Rectal smooth muscle tissue (tissue), 1 donor: Measurements from ENCODE around the gene EML1.
A peak's percentile ranks its signal among the peaks of the same experiment; 100 is the strongest.

Experiments
- H3K27ac ChIP-seq: one replicate; pipeline ENCODE4 v1.7.0; 2013; ENCODE audit warnings: low read depth, low read length, inconsistent platforms
- H3K27me3 ChIP-seq: one replicate; pipeline ENCODE4 v1.7.0; 2013; ENCODE audit warnings: low read length; ENCODE audit not compliant: control insufficient read depth, insufficient read depth
- H3K36me3 ChIP-seq: one replicate; pipeline ENCODE4 v1.7.0; 2013; ENCODE audit warnings: low read length; ENCODE audit not compliant: control insufficient read depth, insufficient read depth
- H3K4me1 ChIP-seq: one replicate; pipeline ENCODE4 v1.7.0; 2013; ENCODE audit warnings: low read length; ENCODE audit not compliant: control insufficient read depth, insufficient read depth
- H3K4me3 ChIP-seq: one replicate; pipeline ENCODE4 v1.7.0; 2013; ENCODE audit warnings: low read length
- H3K9ac ChIP-seq: one replicate; pipeline ENCODE4 v1.7.0; 2013; ENCODE audit warnings: low read length

The EML1 gene

GRCh38 chr14:99816217-99816616 lies 23.0 kb downstream of the EML1 start:
- peaks cover 8% of the 10 kb centered on the region for H3K4me1 ChIP-seq
- no peak overlapping the region for H3K4me3 ChIP-seq

GRCh38 chr14:99816642-99817041 lies 23.4 kb downstream of the EML1 start:
- Histone ChIP-seq H3K4me3 (no peak overlapping the region), H3K4me1 (peaks cover 8% of the 10 kb centered on the region), H3K27me3 (no peaks in the 10 kb centered on the region), H3K9ac (no peak overlapping the region), H3K36me3 (no peaks in the 10 kb centered on the region), H3K27ac (no peak overlapping the region)

More at GRCh38 chr14:99816217-99816616, 23.0 kb downstream of the EML1 start:
- H3K27me3 ChIP-seq: no peaks in the 10 kb centered on the region
- no peak overlapping the region for H3K27ac ChIP-seq
- H3K9ac ChIP-seq: no peak overlapping the region
- H3K36me3 ChIP-seq: no peaks in the 10 kb centered on the region

- H3K9ac ChIP-seq: no peak overlapping the region
- peaks cover 12% of the 10 kb centered on the region for H3K4me1 ChIP-seq
- no peaks in the 10 kb centered on the region for H3K27me3 ChIP-seq
- no peak overlapping the region for H3K4me3 ChIP-seq
- H3K36me3 ChIP-seq: no peaks in the 10 kb centered on the region
- H3K27ac ChIP-seq: no peak overlapping the region
Measured at GRCh38 chr14:99817331-99817730, 24.1 kb downstream of the EML1 start.

GRCh38 chr14:99818503-99819036 lies 25.4 kb downstream of the EML1 start:
- Histone ChIP-seq H3K4me3 (no peak overlapping the region), H3K27me3 (no peaks in the 10 kb centered on the region), H3K36me3 (no peaks in the 10 kb centered on the region), H3K9ac (no peak overlapping the region), H3K27ac (no peak overlapping the region), H3K4me1 (peaks cover 16% of the 10 kb centered on the region)

GRCh38 chr14:99819514-99819913 lies 26.3 kb downstream of the EML1 start:
- H3K4me1 ChIP-seq: peaks cover 16% of the 10 kb centered on the region
- H3K27me3 ChIP-seq: no peaks in the 10 kb centered on the region
- no peaks in the 10 kb centered on the region for H3K36me3 ChIP-seq
- no peak overlapping the region for H3K4me3 ChIP-seq
- no peak overlapping the region for H3K9ac ChIP-seq
- peak overlapping the region; percentile 28 for H3K27ac ChIP-seq

- Histone ChIP-seq H3K36me3 (no peaks in the 10 kb centered on the region), H3K4me3 (no peak overlapping the region), H3K4me1 (peaks cover 14% of the 10 kb centered on the region), H3K27me3 (no peaks in the 10 kb centered on the region), H3K9ac (no peak overlapping the region), H3K27ac (no peak overlapping the region)
Measured at GRCh38 chr14:99820702-99821331, 27.6 kb downstream of the EML1 start.

- peaks cover 8% of the 10 kb centered on the region for H3K4me1 ChIP-seq
- no peak overlapping the region for H3K27ac ChIP-seq
- no peak overlapping the region for H3K4me3 ChIP-seq
- no peaks in the 10 kb centered on the region for H3K36me3 ChIP-seq
- no peak overlapping the region for H3K9ac ChIP-seq
- H3K27me3 ChIP-seq: no peaks in the 10 kb centered on the region
Measured at GRCh38 chr14:99821519-99822508, 28.6 kb downstream of the EML1 start.

- H3K4me3 ChIP-seq: no peak overlapping the region
Measured at GRCh38 chr14:99822800-99823455, 29.7 kb downstream of the EML1 start.

GRCh38 chr14:99824776-99825175 lies 31.6 kb downstream of the EML1 start:
- H3K36me3 ChIP-seq: no peaks in the 10 kb centered on the region
- H3K4me3 ChIP-seq: no peak overlapping the region
- H3K4me1 ChIP-seq: peaks cover 8% of the 10 kb centered on the region
- no peak overlapping the region for H3K9ac ChIP-seq
- H3K27me3 ChIP-seq: no peaks in the 10 kb centered on the region
- no peak overlapping the region for H3K27ac ChIP-seq

More at GRCh38 chr14:99822800-99823455, 29.7 kb downstream of the EML1 start:
- Histone ChIP-seq H3K27me3 (no peaks in the 10 kb centered on the region), H3K36me3 (no peaks in the 10 kb centered on the region), H3K27ac (no peak overlapping the region), H3K4me1 (peaks cover 8% of the 10 kb centered on the region), H3K9ac (no peak overlapping the region)

GRCh38 chr14:99829450-99829849 lies 36.2 kb downstream of the EML1 start:
- Histone ChIP-seq H3K27ac (no peak overlapping the region), H3K36me3 (no peaks in the 10 kb centered on the region), H3K4me1 (no peaks in the 10 kb centered on the region), H3K9ac (no peak overlapping the region), H3K4me3 (no peak overlapping the region), H3K27me3 (no peaks in the 10 kb centered on the region)

GRCh38 chr14:99831303-99831702 lies 38.1 kb downstream of the EML1 start:
- H3K9ac ChIP-seq: no peak overlapping the region
- H3K27ac ChIP-seq: no peak overlapping the region
- no peaks in the 10 kb centered on the region for H3K27me3 ChIP-seq
- no peaks in the 10 kb centered on the region for H3K4me1 ChIP-seq
- no peak overlapping the region for H3K4me3 ChIP-seq
- no peaks in the 10 kb centered on the region for H3K36me3 ChIP-seq
